Osteoblast (primary cell): ENCODE results near the gene RPRD2. TPM values are rescaled to one million over a fixed set of nuclear protein-coding genes. Genes with fewer than 3 reads are reported as not detected.

ENCODE experiments used
- DNase-seq: peaks from one replicate; pipeline ENCODE4 v3.0.0; 2011; ENCODE audit warnings: low spot score, mixed read lengths; ENCODE audit not compliant: insufficient read length; ENCODE audit errors: missing footprints
- H2AFZ ChIP-seq: 2 replicates; pipeline ENCODE4 v1.6.0; 2011; ENCODE audit warnings: mild to moderate bottlenecking, low read length
- H3K27ac ChIP-seq: 2 replicates; pipeline ENCODE4 v1.5.1; 2011; ENCODE audit warnings: mild to moderate bottlenecking, low read depth, low read length, moderate library complexity
- H3K27me3 ChIP-seq: 2 replicates; pipeline ENCODE4 v1.6.0; 2012; ENCODE audit warnings: mild to moderate bottlenecking, control low read depth, inconsistent platforms, low read length, moderate library complexity; ENCODE audit not compliant: insufficient read depth
- H3K36me3 ChIP-seq: 2 replicates; pipeline ENCODE4 v1.5.1; 2011; ENCODE audit warnings: mild to moderate bottlenecking, low read length, control low read depth, moderate library complexity; ENCODE audit not compliant: insufficient read depth
- H3K4me1 ChIP-seq: 2 replicates; pipeline ENCODE4 v1.5.1; 2011; ENCODE audit warnings: mild to moderate bottlenecking, low read length, control low read depth, moderate library complexity; ENCODE audit not compliant: insufficient read depth
- H3K4me2 ChIP-seq: 2 replicates; pipeline ENCODE4 v1.6.0; 2011; ENCODE audit warnings: mild to moderate bottlenecking, low read length; ENCODE audit not compliant: insufficient read depth
- H3K4me3 ChIP-seq: fragments of 200-600 bp; sonication (generic); 3 replicates; pipeline ENCODE4 v1.5.1; 2012; ENCODE audit warnings: mild to moderate bottlenecking, low read length, inconsistent platforms; ENCODE audit not compliant: insufficient read depth
- H3K79me2 ChIP-seq: 2 replicates; pipeline ENCODE4 v1.6.0; 2012; ENCODE audit warnings: mild to moderate bottlenecking, low read length, control low read depth, inconsistent platforms; ENCODE audit not compliant: insufficient read depth
- H3K9me3 ChIP-seq: 2 replicates; pipeline ENCODE4 v1.5.1; 2011; ENCODE audit warnings: low read depth, low read length, control low read depth
- H4K20me1 ChIP-seq: 2 replicates; pipeline ENCODE4 v1.6.0; 2012; ENCODE audit warnings: mild to moderate bottlenecking, low read length, control low read depth; ENCODE audit not compliant: insufficient read depth
- CTCF ChIP-seq: IDR thresholded peaks from 2 replicates; pipeline ENCODE4 v1.5.1; 2011; ENCODE audit warnings: mild to moderate bottlenecking, low read depth, low read length, moderate library complexity; ENCODE audit errors: extremely low read depth
- total RNA-seq: library from RNA; depleted of rRNA; stranded (reverse); fragments of >200 nt; gene quantifications from 2 replicates; pipeline ENCODE4 v1.2.3, GENCODE V29; 2012

The RPRD2 gene
- total RNA-seq, 1 donor: 12.3 TPM

DNA sequence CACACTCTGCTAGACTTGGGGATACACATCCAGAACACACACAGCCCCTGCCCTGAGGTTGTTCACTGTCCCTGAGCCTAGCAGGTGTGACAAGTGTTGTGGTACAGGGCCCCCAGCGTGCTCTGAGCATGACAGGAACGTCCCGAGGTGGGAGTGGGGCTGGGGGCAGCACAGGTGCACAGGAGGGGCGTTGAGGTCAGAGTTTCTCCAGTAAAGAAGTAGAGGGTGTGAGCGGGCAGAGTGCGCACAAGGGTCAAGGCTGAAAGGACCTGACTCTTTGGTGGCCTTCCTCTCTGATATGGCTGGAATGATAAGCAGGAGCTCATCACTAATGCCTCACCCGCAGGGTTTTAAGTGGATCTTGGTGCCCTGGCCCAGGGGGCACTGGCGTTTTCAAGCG lies 150.3 kb downstream of the RPRD2 start:
- H3K27me3 ChIP-seq: no peaks in the 10 kb centered on the region
- peaks cover 4% of the 10 kb centered on the region for H3K79me2 ChIP-seq
- no peak overlapping the region for H3K27ac ChIP-seq
- H3K36me3 ChIP-seq: peaks cover 28% of the 10 kb centered on the region
- no peak overlapping the region for H3K4me2 ChIP-seq
- peaks cover 10% of the 10 kb centered on the region for H3K4me1 ChIP-seq
- no peak overlapping the region for H3K4me3 ChIP-seq
- no peak overlapping the region for H2AFZ ChIP-seq
- no peaks in the 10 kb centered on the region for H3K9me3 ChIP-seq
- no peaks in the 10 kb centered on the region for H4K20me1 ChIP-seq
- no peak for TF ChIP-seq CTCF
- DNase-seq: peak; percentile 48

GRCh38 chr1:150514913-150515327 lies 151.0 kb downstream of the RPRD2 start:
- peaks cover 28% of the 10 kb centered on the region for H3K36me3 ChIP-seq
- TF ChIP-seq CTCF: no peak
- peaks cover 10% of the 10 kb centered on the region for H3K4me1 ChIP-seq
- H3K4me3 ChIP-seq: peak overlapping the region; percentile 86
- DNase-seq: peak; percentile 88
- no peaks in the 10 kb centered on the region for H3K9me3 ChIP-seq
- no peaks in the 10 kb centered on the region for H3K79me2 ChIP-seq
- peak overlapping the region; percentile 99 for H2AFZ ChIP-seq
- peak overlapping the region; percentile 99 for H3K4me2 ChIP-seq
- H3K27me3 ChIP-seq: no peaks in the 10 kb centered on the region
- H4K20me1 ChIP-seq: no peaks in the 10 kb centered on the region
- H3K27ac ChIP-seq: peak overlapping the region; percentile 79

DNA sequence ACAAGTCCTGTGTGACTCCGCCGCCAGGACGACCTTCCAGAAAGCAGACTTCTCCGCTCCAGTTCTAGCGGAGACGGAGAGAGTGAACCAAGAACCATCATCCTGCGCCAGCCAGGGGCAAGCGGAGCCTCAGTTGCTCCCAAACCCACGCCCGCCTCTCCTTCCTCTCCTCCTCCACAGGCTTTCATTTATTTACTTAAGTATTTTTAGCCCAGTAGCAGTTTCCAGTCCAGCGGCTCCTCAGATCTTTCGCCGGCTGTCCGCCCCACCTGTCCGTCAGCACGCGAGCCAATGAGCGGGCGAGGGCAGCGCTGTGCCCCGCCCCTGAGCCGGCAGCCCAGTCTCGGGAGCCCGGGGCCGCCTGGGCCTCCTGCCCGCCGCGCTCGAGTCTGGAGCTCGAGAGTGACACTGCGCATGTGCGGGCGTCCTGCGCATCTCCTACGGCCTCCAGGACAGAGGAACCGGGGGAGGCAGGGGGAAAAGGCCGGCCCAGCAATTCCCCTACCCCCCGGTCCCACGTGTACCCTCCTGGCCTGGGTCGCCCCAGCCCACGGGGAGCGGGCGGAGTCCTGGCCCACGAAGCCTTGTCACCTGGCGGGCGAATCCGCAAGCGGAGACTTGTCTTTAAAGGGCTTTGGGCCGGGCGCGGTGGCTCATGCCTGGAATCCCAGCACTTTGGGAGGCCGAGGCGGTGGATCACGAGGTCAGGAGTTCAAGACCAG lies 151.5 kb downstream of the RPRD2 start, which contains the start of gene FALEC:
Gene FALEC, plus strand, starts transcription at position 425 of the 722 bp plus-strand sequence.
- Histone ChIP-seq H3K4me2 (peak within 1 kb of the TSS; percentile 99), H3K27ac (peak within 1 kb of the TSS; percentile 79), H3K36me3 (peaks cover 26% of the 10 kb centered on the region), H4K20me1 (no peaks in the 10 kb centered on the region), H3K79me2 (no peaks in the 10 kb centered on the region), H3K4me1 (peaks cover 10% of the 10 kb centered on the region), H3K4me3 (peak within 1 kb of the TSS; percentile 86), H3K27me3 (no peaks in the 10 kb centered on the region), H2AFZ (peak within 1 kb of the TSS; percentile 99), H3K9me3 (no peaks in the 10 kb centered on the region)
- DNase-seq: peak; percentile 99
- no peak for TF ChIP-seq CTCF

- no peaks in the 10 kb centered on the region for H3K79me2 ChIP-seq
- peak overlapping the region; percentile 92 for H2AFZ ChIP-seq
- peaks cover 20% of the 10 kb centered on the region for H3K36me3 ChIP-seq
- no peak overlapping the region for H3K27ac ChIP-seq
- no peaks in the 10 kb centered on the region for H3K27me3 ChIP-seq
- DNase-seq: peak; percentile 69
- peak overlapping the region; percentile 86 for H3K4me3 ChIP-seq
- peak overlapping the region; percentile 99 for H3K4me2 ChIP-seq
- no peaks in the 10 kb centered on the region for H3K9me3 ChIP-seq
- TF ChIP-seq CTCF: no peak
- H3K4me1 ChIP-seq: peaks cover 10% of the 10 kb centered on the region
- H4K20me1 ChIP-seq: no peaks in the 10 kb centered on the region
Measured at GRCh38 chr1:150516050-150516591, 152.2 kb downstream of the RPRD2 start.
